Measurements from ENCODE around the gene RNF217. TPM values are rescaled to one million over a fixed set of nuclear protein-coding genes. Genes with fewer than 3 reads are reported as not detected.
"Not testable (repeated sequence)": the region's sequence is repeated elsewhere in the genome, so short reads cannot be mapped to it uniquely, and the experiment has no call there.

Gene RNF217
- total RNA-seq, 2 experiments from 2014 or later, result 0.12 to 0.30 TPM

GRCh38 chr6:125034929-125035328 is 72.7 kb downstream of the RNF217 start:
- not testable (repeated sequence) for H3K4me3 Mint-ChIP-seq, H3K4me1 Mint-ChIP-seq, H3K27me3 Mint-ChIP-seq, H3K27ac Mint-ChIP-seq, H3K36me3 Mint-ChIP-seq, DNase-seq, H3K9me3 Mint-ChIP-seq

GRCh38 chr6:125036486-125036885 is 74.2 kb downstream of the RNF217 start:
- not testable (repeated sequence) for DNase-seq, H3K27me3 Mint-ChIP-seq, H3K4me1 Mint-ChIP-seq, H3K9me3 Mint-ChIP-seq, H3K27ac Mint-ChIP-seq, H3K36me3 Mint-ChIP-seq, H3K4me3 Mint-ChIP-seq

- no peaks in the 10 kb centered on the region for H3K27me3 Mint-ChIP-seq
- no peaks in the 10 kb centered on the region for H3K36me3 Mint-ChIP-seq
- DNase-seq, result no peak
- no peaks in the 10 kb centered on the region for H3K9me3 Mint-ChIP-seq
- no peak overlapping the region for H3K27ac Mint-ChIP-seq
- H3K4me1 Mint-ChIP-seq, result no peaks in the 10 kb centered on the region
- H3K4me3 Mint-ChIP-seq, result no peak overlapping the region
Measured at GRCh38 chr6:125037827-125038226, 75.6 kb downstream of the RNF217 start.

- no peaks in the 10 kb centered on the region for H3K9me3 Mint-ChIP-seq
- no peak for DNase-seq
- H3K4me3 Mint-ChIP-seq, result no peak overlapping the region
- no peak overlapping the region for H3K27ac Mint-ChIP-seq
- H3K36me3 Mint-ChIP-seq, result no peaks in the 10 kb centered on the region
- H3K27me3 Mint-ChIP-seq, result no peaks in the 10 kb centered on the region
- no peaks in the 10 kb centered on the region for H3K4me1 Mint-ChIP-seq
Measured at GRCh38 chr6:125038925-125039324, 76.7 kb downstream of the RNF217 start.

GRCh38 chr6:125041740-125042459 is 79.7 kb downstream of the RNF217 start:
- Mint-ChIP-seq H3K27ac (no peak overlapping the region), H3K4me3 (no peak overlapping the region)

GRCh38 chr6:125044066-125044465 is 81.8 kb downstream of the RNF217 start:
- H3K27ac Mint-ChIP-seq, result no peak overlapping the region
- H3K9me3 Mint-ChIP-seq, result no peaks in the 10 kb centered on the region
- no peak overlapping the region for H3K4me3 Mint-ChIP-seq
- H3K27me3 Mint-ChIP-seq, result no peaks in the 10 kb centered on the region
- DNase-seq, result no peak
- H3K4me1 Mint-ChIP-seq, result no peaks in the 10 kb centered on the region
- no peaks in the 10 kb centered on the region for H3K36me3 Mint-ChIP-seq

More at GRCh38 chr6:125041740-125042459, 79.7 kb downstream of the RNF217 start:
- Mint-ChIP-seq H3K36me3 (no peaks in the 10 kb centered on the region), H3K27me3 (no peaks in the 10 kb centered on the region), H3K4me1 (no peaks in the 10 kb centered on the region), H3K9me3 (no peaks in the 10 kb centered on the region)
- no peak for DNase-seq

- Mint-ChIP-seq H3K4me3 (no peak overlapping the region), H3K36me3 (no peaks in the 10 kb centered on the region), H3K27me3 (no peaks in the 10 kb centered on the region), H3K9me3 (no peaks in the 10 kb centered on the region), H3K4me1 (no peaks in the 10 kb centered on the region), H3K27ac (no peak overlapping the region)
- DNase-seq, result no peak
Measured at GRCh38 chr6:125044667-125045066, 82.4 kb downstream of the RNF217 start.

GRCh38 chr6:125046107-125046925 is 84.1 kb downstream of the RNF217 start:
- no peak for DNase-seq
- Mint-ChIP-seq H3K9me3 (no peaks in the 10 kb centered on the region), H3K4me3 (no peak overlapping the region), H3K27ac (no peak overlapping the region), H3K27me3 (no peaks in the 10 kb centered on the region), H3K4me1 (no peaks in the 10 kb centered on the region), H3K36me3 (no peaks in the 10 kb centered on the region)

GRCh38 chr6:125048274-125048673 is 86.0 kb downstream of the RNF217 start:
- Mint-ChIP-seq H3K4me1 (no peaks in the 10 kb centered on the region), H3K27ac (no peak overlapping the region), H3K27me3 (no peaks in the 10 kb centered on the region), H3K9me3 (no peaks in the 10 kb centered on the region), H3K4me3 (no peak overlapping the region), H3K36me3 (no peaks in the 10 kb centered on the region)
- DNase-seq, result no peak

GRCh38 chr6:125050663-125051318 is 88.6 kb downstream of the RNF217 start:
- Mint-ChIP-seq H3K9me3 (no peaks in the 10 kb centered on the region), H3K27ac (no peak overlapping the region), H3K4me3 (no peak overlapping the region), H3K27me3 (no peaks in the 10 kb centered on the region), H3K36me3 (no peaks in the 10 kb centered on the region), H3K4me1 (no peaks in the 10 kb centered on the region)
- no peak for DNase-seq

- Mint-ChIP-seq H3K4me1 (no peaks in the 10 kb centered on the region), H3K27ac (no peak overlapping the region), H3K36me3 (no peaks in the 10 kb centered on the region), H3K9me3 (no peaks in the 10 kb centered on the region), H3K4me3 (no peak overlapping the region), H3K27me3 (no peaks in the 10 kb centered on the region)
- DNase-seq, result no peak
Measured at GRCh38 chr6:125053809-125054208, 91.6 kb downstream of the RNF217 start.

GRCh38 chr6:125054331-125054730 is 92.1 kb downstream of the RNF217 start:
- no peak overlapping the region for H3K27ac Mint-ChIP-seq
- H3K9me3 Mint-ChIP-seq, result no peaks in the 10 kb centered on the region
- no peaks in the 10 kb centered on the region for H3K36me3 Mint-ChIP-seq
- DNase-seq, result no peak
- no peaks in the 10 kb centered on the region for H3K4me1 Mint-ChIP-seq
- no peaks in the 10 kb centered on the region for H3K27me3 Mint-ChIP-seq
- no peak overlapping the region for H3K4me3 Mint-ChIP-seq

GRCh38 chr6:125057392-125058246 is 95.4 kb downstream of the RNF217 start:
- Mint-ChIP-seq H3K9me3 (no peaks in the 10 kb centered on the region), H3K36me3 (no peaks in the 10 kb centered on the region), H3K27ac (no peak overlapping the region), H3K4me1 (no peaks in the 10 kb centered on the region), H3K4me3 (no peak overlapping the region), H3K27me3 (no peaks in the 10 kb centered on the region)
- DNase-seq, result no peak

- H3K9me3 Mint-ChIP-seq, result no peaks in the 10 kb centered on the region
- H3K27me3 Mint-ChIP-seq, result no peaks in the 10 kb centered on the region
- no peak for DNase-seq
- no peak overlapping the region for H3K4me3 Mint-ChIP-seq
- H3K36me3 Mint-ChIP-seq, result no peaks in the 10 kb centered on the region
- H3K4me1 Mint-ChIP-seq, result no peaks in the 10 kb centered on the region
- H3K27ac Mint-ChIP-seq, result no peak overlapping the region
Measured at GRCh38 chr6:125058546-125058945, 96.3 kb downstream of the RNF217 start.

GRCh38 chr6:125063307-125063706 is 101.1 kb downstream of the RNF217 start:
- Mint-ChIP-seq H3K36me3 (no peaks in the 10 kb centered on the region), H3K4me3 (no peak overlapping the region)
- DNase-seq, result no peak

More at GRCh38 chr6:125063307-125063706, 101.1 kb downstream of the RNF217 start:
- no peak overlapping the region for H3K27ac Mint-ChIP-seq
- H3K27me3 Mint-ChIP-seq, result no peaks in the 10 kb centered on the region
- no peaks in the 10 kb centered on the region for H3K9me3 Mint-ChIP-seq
- H3K4me1 Mint-ChIP-seq, result no peaks in the 10 kb centered on the region

All from activated naive CD8-positive, alpha-beta T cell treated with anti-CD3 and anti-CD28 coated beads for 36 hours (primary cell).